Measurements from ENCODE around the gene F10.
"Not testable (repeated sequence)": the region's sequence is repeated elsewhere in the genome, so short reads cannot be mapped to it uniquely, and the experiment has no call there.

The F10 gene

DNA sequence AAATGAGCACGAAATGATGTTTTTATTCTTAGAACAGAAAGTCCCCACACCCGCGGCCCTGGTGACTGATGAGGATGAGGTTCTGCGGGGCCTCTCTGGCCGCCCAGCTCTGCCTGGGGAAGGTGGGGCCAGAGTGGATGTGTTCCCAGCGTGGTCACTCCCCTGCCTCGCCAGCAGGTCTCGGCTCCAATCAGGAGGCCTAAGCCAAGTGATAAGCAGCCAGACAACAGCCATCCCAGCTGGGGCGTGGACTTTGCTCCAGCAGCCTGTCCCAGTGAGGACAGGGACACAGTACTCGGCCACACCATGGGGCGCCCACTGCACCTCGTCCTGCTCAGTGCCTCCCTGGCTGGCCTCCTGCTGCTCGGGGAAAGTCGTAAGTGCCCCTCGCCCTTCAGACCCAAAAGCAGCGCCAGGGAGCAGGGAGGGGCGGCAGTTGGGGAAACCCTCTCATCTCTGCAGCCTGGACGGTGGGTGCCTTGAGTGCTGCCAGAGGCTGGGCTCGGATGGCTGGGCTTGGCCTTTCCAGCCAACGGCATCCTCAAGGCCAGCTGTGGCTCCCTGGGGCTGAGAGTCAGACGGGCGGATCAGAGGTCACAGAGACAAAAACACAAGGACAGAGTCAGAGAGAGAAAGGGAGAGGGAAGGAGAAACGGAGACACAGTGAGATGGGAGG, at the start of gene F10:
TSS of gene F10 (plus strand) at position 250 of the 676 bp plus-strand sequence. CDS start at position 307, 57 bp downstream.
- H3K4me3 ChIP-seq (ENCODE audit: low read length) = peak within 1 kb of the TSS; percentile 4
- H2AFZ ChIP-seq (ENCODE audit: low read depth, low read length) = no peak within 1 kb of the TSS
- H3K9me3 ChIP-seq (ENCODE audit: low read length) = no peaks in the 10 kb centered on the region
- H3K4me1 ChIP-seq (ENCODE audit: insufficient read depth, low read length) = peaks cover 13% of the 10 kb centered on the region
- no peaks in the 10 kb centered on the region for H3K27me3 ChIP-seq (ENCODE audit: insufficient read depth, low read length)
- no peaks in the 10 kb centered on the region for H3K36me3 ChIP-seq (ENCODE audit: insufficient read depth, low read length)

DNA sequence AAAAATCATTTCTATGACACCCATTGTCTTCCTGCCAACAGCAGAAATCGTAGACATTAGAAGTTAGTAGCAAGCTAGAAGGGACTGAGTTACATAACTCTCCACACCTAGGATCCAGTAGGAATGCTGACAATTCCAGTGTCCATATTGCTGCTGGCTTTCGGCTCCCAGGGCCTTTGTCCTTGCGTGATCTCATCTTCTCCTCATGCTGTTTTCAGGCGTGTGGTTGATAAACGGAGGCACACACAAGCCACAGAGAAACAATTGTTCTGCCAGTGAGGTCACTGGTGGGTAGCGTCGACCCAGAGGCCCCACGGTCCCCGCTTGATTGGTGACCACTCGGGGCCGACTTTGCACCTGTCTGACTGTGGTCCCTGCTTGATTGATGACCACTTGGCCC, 48.7 kb upstream of the F10 start:
- H3K4me1 ChIP-seq (ENCODE audit: insufficient read depth, low read length) = peaks cover 5% of the 10 kb centered on the region
- no peaks in the 10 kb centered on the region for H3K27me3 ChIP-seq (ENCODE audit: insufficient read depth, low read length)
- H3K36me3 ChIP-seq (ENCODE audit: insufficient read depth, low read length) = no peaks in the 10 kb centered on the region
- H3K9me3 ChIP-seq (ENCODE audit: low read length) = no peaks in the 10 kb centered on the region
- no peak overlapping the region for H3K4me3 ChIP-seq (ENCODE audit: low read length)
- H2AFZ ChIP-seq (ENCODE audit: low read depth, low read length) = no peak overlapping the region

DNA sequence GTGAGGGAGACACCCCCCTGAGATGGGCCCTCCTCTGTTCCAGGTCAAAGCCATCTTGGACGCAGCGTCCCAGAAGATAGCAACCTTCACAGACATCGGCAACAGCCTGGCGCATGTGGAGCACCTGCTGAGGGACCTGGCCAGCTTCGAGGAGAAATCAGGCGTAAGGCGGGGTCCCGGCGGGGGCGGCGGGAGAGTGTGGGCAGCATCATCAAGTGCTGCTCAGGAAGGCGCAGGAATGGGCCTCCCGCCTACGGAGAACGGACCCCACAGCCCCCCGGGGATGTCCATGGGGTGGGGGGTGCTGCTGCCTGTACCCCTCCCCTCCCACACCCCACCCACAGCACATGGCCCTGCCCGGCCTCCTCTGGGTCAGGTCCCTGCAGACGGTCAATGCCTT, 48.2 kb upstream of the F10 start:
- Histone ChIP-seq H3K36me3 (ENCODE audit: insufficient read depth, low read length) (no peaks in the 10 kb centered on the region), H3K27me3 (ENCODE audit: insufficient read depth, low read length) (no peaks in the 10 kb centered on the region), H3K4me3 (ENCODE audit: low read length) (no peak overlapping the region), H3K4me1 (ENCODE audit: insufficient read depth, low read length) (peaks cover 5% of the 10 kb centered on the region), H3K9me3 (ENCODE audit: low read length) (no peaks in the 10 kb centered on the region), H2AFZ (ENCODE audit: low read depth, low read length) (no peak overlapping the region)

- peaks cover 5% of the 10 kb centered on the region for H3K4me1 ChIP-seq (ENCODE audit: insufficient read depth, low read length)
- H3K27me3 ChIP-seq (ENCODE audit: insufficient read depth, low read length) = no peaks in the 10 kb centered on the region
- H3K36me3 ChIP-seq (ENCODE audit: insufficient read depth, low read length) = no peaks in the 10 kb centered on the region
- H2AFZ ChIP-seq (ENCODE audit: low read depth, low read length) = no peak overlapping the region
- no peaks in the 10 kb centered on the region for H3K9me3 ChIP-seq (ENCODE audit: low read length)
- no peak overlapping the region for H3K4me3 ChIP-seq (ENCODE audit: low read length)
Measured at GRCh38 chr13:113074876-113075275, 47.7 kb upstream of the F10 start.

DNA sequence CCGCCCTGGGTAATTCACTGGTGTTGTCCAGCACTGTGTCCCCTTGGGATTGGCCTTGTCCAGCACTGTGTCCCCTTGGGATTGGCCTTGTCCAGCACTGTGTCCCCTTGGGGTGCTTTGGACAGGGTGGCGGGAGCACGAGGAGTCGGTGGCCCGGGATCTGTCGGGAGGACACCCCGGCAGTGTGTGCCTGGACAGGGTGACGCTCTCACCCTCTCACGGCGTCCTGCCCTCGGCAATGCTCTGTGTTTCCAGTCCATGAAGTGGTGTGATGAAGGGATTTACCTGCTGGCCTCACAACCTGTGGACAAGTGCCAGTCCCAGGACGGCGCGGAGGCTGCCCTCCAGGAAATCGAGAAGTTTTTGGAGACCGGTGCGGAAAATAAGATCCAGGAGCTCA, 46.9 kb upstream of the F10 start:
- no peak overlapping the region for H3K4me3 ChIP-seq (ENCODE audit: low read length)
- no peaks in the 10 kb centered on the region for H3K27me3 ChIP-seq (ENCODE audit: insufficient read depth, low read length)
- no peaks in the 10 kb centered on the region for H3K36me3 ChIP-seq (ENCODE audit: insufficient read depth, low read length)
- no peak overlapping the region for H2AFZ ChIP-seq (ENCODE audit: low read depth, low read length)
- no peaks in the 10 kb centered on the region for H3K9me3 ChIP-seq (ENCODE audit: low read length)
- peaks cover under 1% of the 10 kb centered on the region for H3K4me1 ChIP-seq (ENCODE audit: insufficient read depth, low read length)

DNA sequence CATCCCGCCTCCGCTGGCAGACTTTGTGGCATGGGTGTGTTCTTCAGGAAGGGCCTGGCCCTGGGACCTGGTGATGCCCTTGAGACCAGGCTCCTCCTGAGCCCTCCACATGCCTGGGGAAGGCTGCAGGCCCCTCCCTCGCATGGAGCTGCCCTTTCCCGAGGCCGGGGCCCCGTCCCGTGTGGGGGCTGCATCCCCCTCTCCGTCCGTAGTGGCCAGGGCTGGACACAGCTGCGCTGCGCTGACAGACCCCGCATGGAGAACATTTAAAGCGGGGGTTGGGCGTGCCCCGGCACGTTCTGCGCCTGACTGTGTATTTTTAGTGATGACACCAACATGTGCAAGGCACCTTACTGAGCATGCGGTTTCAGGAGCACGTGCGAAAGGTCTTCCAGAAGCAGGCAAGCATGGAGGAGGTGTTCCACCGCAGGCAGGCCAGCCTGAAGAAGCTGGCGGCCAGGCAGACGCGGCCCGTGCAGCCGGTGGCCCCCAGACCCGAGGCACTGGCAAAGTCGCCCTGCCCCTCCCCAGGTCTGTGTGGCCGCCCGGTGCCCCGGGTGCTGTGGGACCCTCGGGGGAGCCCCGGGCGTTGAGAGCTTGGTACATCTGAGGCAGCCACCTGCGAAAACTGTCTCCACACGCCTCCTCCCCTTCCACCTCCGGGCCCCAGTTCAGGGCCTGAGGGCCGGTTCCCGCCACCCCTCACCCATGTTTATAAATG, 45.8 kb upstream of the F10 start:
- no peak overlapping the region for H2AFZ ChIP-seq (ENCODE audit: low read depth, low read length)
- H3K36me3 ChIP-seq (ENCODE audit: insufficient read depth, low read length) = no peaks in the 10 kb centered on the region
- H3K27me3 ChIP-seq (ENCODE audit: insufficient read depth, low read length) = no peaks in the 10 kb centered on the region
- H3K4me1 ChIP-seq (ENCODE audit: insufficient read depth, low read length) = no peaks in the 10 kb centered on the region
- no peaks in the 10 kb centered on the region for H3K9me3 ChIP-seq (ENCODE audit: low read length)
- H3K4me3 ChIP-seq (ENCODE audit: low read length) = no peak overlapping the region

DNA sequence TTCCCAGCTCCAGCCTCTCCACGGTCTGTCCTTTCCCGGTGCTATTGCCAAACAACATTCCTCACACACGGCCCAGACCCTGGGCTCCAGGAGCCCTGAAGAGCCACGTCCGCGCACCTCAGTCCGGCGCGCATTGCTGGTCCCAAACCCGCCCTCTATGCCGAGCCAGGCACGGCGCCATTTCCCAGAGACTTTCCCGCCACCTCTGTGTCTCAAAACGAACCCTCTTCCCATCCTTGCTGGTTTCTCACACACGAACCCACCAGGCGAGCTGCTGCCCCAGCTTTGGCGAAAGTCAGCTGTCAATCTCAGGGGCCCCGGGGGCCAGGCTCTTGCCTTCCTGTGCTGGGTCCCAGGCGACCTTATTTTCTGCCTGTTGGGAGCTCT, 45.0 kb upstream of the F10 start:
- Histone ChIP-seq H3K36me3 (ENCODE audit: insufficient read depth, low read length) (no peaks in the 10 kb centered on the region), H3K4me1 (ENCODE audit: insufficient read depth, low read length) (no peaks in the 10 kb centered on the region), H2AFZ (ENCODE audit: low read depth, low read length) (no peak overlapping the region), H3K9me3 (ENCODE audit: low read length) (no peaks in the 10 kb centered on the region), H3K4me3 (ENCODE audit: low read length) (no peak overlapping the region), H3K27me3 (ENCODE audit: insufficient read depth, low read length) (no peaks in the 10 kb centered on the region)

DNA sequence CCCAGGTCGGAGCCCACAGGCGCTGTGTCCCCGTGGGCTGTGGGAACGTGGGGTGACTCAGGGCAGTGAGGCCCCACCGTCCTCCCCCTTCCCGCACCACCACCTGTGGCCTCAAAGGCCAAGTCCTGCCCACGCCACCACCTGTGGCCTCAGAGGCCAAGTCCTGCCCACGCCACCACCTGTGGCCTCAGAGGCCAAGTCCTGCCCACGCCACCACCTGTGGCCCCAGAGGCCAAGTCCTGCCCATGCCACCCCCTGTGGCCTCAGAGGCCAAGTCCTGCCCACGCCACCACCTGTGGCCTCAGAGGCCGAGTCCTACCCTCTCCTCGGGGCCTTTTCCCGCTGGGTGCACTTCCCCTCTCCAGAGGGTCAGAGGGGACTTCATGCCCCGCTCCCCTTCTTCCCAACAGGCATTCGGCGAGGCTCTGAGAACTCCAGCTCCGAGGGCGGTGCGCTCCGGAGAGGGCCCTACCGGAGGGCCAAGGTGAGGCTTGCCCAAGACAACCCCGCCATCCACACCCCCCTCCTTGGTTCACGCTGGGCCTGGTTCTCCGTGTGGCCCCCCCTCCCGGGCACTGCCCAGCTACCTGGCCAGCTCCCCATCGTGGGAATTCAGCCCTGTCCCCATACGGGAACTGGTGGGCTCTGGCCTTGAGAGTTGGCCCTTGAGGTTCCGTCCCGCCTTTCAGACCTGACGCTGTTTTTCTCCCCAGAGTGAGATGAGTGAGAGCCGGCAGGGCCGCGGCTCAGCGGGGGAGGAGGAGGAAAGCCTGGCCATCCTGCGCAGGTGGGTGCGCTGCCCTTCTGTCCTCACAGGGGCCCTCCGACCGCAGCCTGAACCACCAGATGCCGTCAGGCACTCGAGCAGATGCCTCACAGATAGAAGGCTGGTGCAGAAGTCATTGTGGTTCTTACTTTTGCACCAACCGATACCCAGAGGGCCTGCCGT, 44.4 kb upstream of the F10 start:
- Histone ChIP-seq H3K9me3 (ENCODE audit: low read length) (no peaks in the 10 kb centered on the region), H3K4me3 (ENCODE audit: low read length) (no peak overlapping the region), H3K36me3 (ENCODE audit: insufficient read depth, low read length) (no peaks in the 10 kb centered on the region), H3K27me3 (ENCODE audit: insufficient read depth, low read length) (no peaks in the 10 kb centered on the region), H3K4me1 (ENCODE audit: insufficient read depth, low read length) (no peaks in the 10 kb centered on the region), H2AFZ (ENCODE audit: low read depth, low read length) (no peak overlapping the region)

DNA sequence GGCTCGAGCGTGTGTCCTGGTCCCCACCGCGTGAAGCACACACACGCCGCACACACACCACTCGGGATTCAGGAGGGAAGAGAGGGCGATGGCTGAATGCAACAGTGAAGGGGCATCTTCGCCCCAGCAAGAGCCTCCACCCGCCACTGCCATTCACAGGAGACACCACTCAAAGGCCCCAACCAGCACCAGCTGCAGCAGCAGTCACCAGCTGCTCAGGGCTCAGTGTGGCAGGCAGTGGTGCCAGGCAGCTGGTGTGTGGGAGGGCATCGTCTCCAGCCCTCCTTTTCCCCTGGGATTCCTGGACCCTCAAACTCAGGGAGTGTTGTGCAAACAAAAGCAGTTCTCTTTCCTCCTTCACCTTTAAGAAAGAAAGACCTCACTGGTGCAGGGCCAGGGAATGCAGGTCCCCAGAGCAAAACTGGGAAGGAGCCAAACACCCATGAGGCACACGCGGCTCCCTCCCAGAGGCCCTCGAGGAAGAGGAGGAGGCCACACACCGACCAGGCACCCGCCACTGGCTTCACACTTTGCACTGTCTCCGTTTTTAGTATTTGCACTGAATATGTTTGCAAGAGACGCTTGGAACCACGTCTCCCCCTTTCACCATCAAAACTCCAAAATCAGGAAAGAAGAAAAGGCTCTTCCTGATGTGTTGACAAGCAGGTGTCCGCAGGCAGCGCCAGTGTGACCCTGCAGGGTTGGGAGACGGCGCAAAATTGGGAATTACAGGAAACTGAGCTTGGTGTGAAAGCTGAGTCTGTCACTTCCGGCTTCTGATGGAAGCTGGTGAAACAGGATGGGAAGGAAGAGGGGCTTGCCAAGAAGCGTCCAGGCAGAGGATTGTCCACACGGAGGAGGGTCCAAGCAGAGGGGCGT, 43.5 kb upstream of the F10 start:
- Histone ChIP-seq H3K9me3 (ENCODE audit: low read length) (no peaks in the 10 kb centered on the region), H3K36me3 (ENCODE audit: insufficient read depth, low read length) (no peaks in the 10 kb centered on the region), H3K27me3 (ENCODE audit: insufficient read depth, low read length) (no peaks in the 10 kb centered on the region), H2AFZ (ENCODE audit: low read depth, low read length) (no peak overlapping the region), H3K4me1 (ENCODE audit: insufficient read depth, low read length) (no peaks in the 10 kb centered on the region), H3K4me3 (ENCODE audit: low read length) (no peak overlapping the region)

DNA sequence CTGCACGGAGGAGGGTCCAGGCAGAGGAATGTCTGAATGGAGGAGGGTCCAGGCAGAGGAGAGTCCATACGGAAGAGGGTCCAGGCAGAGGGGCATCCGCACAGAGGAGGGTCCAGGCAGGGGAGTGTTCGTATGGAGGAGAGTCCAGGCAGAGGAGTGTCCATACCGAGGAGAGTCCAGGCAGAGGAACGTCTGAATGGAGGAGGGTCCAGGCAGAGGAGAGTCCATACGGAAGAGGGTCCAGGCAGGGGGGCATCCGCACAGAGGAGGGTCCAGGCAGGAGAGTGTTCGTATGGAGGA, 42.9 kb upstream of the F10 start:
- H3K4me1 ChIP-seq (ENCODE audit: insufficient read depth, low read length); H3K9me3 ChIP-seq (ENCODE audit: low read length); H3K27me3 ChIP-seq (ENCODE audit: insufficient read depth, low read length); H3K4me3 ChIP-seq (ENCODE audit: low read length); H2AFZ ChIP-seq (ENCODE audit: low read depth, low read length); H3K36me3 ChIP-seq (ENCODE audit: insufficient read depth, low read length): not testable (repeated sequence)

- H3K27me3 ChIP-seq (ENCODE audit: insufficient read depth, low read length) = no peaks in the 10 kb centered on the region
- no peaks in the 10 kb centered on the region for H3K36me3 ChIP-seq (ENCODE audit: insufficient read depth, low read length)
- H3K4me3 ChIP-seq (ENCODE audit: low read length) = no peak overlapping the region
- no peaks in the 10 kb centered on the region for H3K9me3 ChIP-seq (ENCODE audit: low read length)
- no peaks in the 10 kb centered on the region for H3K4me1 ChIP-seq (ENCODE audit: insufficient read depth, low read length)
- H2AFZ ChIP-seq (ENCODE audit: low read depth, low read length) = no peak overlapping the region
Measured at GRCh38 chr13:113080361-113080831, 42.2 kb upstream of the F10 start.

DNA sequence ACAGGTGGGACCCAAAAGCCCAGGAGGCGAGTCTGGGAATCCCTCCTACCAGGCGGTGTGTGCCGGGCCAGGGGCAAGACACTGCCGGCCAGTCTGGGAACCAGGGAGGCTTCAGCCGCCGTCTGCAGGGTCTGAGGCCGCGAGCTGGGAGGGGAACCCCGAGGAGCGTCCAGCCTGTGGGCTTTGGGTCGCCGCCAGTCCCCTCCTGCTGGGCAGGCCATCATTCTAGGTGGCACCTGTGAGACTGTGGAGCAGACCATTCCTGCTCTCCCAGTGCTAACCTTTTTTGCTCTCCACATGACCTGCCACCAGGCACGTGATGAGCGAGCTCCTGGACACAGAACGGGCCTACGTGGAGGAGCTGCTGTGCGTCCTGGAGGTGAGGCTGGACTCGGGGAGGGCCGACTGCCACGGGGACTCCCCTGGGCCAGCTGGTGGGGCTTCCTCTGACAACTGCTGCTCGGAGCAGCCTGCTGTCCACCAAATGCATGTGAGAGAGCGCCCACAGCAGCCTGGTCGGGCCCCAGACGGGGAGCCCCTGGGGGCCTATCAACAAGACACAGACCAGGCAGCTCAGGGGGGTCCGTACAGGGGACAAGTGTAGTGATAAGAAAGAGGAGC, 41.6 kb upstream of the F10 start:
- Histone ChIP-seq H3K4me1 (ENCODE audit: insufficient read depth, low read length) (no peaks in the 10 kb centered on the region), H3K9me3 (ENCODE audit: low read length) (no peaks in the 10 kb centered on the region), H2AFZ (ENCODE audit: low read depth, low read length) (no peak overlapping the region), H3K4me3 (ENCODE audit: low read length) (no peak overlapping the region), H3K27me3 (ENCODE audit: insufficient read depth, low read length) (no peaks in the 10 kb centered on the region), H3K36me3 (ENCODE audit: insufficient read depth, low read length) (no peaks in the 10 kb centered on the region)
